CD4-positive, alpha-beta T cell treated with Interleukin-17A for 4 hours (primary cell): Measurements from ENCODE around the gene PPP2R2C.

Experiments used
- DNase-seq: peaks from one replicate; pipeline ENCODE4 v3.0.0-alpha.2; 2020; ENCODE audit warnings: mixed read lengths

The PPP2R2C gene

DNA sequence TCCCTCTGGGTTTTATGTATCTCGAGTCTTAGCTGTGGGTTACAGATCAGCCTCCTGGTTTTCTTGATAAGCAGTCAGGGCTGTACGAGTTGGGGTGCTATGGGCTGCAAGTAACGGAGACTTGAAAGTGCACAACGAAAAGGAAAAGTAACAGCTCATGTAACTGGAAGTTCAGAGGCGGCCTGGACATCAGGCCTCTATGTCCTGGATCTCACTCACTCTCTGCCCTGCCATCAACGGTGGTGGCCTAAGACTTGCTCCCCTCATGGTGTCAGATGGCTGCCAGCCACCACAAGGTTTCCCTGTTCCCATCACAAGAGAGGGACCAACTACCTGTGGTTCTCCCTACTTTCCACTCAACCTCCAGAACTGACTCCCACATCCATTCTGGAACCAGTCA, 4.8 kb downstream of the PPP2R2C start:
- DNase-seq = no peak

DNA sequence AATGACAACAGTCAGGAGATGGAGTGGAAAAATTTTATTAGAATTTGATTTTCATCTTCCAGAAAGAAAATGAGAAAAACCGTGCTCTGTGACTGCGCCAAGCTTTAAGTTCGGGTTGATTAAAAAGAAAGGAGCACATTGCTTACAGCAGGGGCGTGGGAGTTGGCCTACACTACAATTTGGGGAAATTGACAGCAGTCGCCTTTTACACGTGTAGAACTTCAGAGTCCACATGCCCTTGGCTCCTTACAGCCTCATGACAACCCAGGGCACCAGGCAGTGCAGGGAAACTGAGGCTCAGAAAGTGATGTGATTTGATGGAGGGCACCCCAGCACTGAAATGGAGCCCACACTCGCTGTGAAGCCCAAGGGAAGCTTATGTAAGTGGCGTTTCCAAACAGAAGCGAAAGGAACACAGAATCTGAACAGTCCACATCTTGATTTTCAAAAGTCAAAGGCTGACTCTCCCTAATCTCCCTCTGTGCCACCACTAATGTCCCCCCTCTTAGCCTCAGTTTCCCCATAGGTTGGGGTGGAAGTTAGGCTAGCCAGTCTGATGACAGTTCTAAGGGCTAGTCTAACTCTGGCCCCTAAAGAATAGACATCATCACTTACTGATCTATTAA, 5.5 kb downstream of the PPP2R2C start:
- DNase-seq = no peak

DNA sequence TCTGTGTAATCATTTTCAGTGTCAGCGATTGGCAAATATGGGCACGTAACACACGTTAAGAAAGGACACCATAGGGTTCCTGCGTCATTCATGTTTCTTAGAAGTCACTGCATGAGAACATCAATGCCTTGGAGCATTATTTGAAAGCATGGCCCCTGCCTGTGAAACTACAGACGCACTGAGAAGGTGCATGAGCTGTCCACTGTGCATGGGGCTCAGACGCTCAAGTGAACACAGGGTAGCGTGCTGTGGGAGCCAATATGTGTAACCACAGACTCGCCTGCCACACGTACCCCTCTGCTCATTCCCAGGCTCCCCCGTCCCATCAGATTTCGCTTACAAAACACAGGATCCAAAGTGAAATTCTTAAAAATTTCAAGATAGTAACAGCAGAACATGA, 6.5 kb downstream of the PPP2R2C start:
- DNase-seq = no peak

DNA sequence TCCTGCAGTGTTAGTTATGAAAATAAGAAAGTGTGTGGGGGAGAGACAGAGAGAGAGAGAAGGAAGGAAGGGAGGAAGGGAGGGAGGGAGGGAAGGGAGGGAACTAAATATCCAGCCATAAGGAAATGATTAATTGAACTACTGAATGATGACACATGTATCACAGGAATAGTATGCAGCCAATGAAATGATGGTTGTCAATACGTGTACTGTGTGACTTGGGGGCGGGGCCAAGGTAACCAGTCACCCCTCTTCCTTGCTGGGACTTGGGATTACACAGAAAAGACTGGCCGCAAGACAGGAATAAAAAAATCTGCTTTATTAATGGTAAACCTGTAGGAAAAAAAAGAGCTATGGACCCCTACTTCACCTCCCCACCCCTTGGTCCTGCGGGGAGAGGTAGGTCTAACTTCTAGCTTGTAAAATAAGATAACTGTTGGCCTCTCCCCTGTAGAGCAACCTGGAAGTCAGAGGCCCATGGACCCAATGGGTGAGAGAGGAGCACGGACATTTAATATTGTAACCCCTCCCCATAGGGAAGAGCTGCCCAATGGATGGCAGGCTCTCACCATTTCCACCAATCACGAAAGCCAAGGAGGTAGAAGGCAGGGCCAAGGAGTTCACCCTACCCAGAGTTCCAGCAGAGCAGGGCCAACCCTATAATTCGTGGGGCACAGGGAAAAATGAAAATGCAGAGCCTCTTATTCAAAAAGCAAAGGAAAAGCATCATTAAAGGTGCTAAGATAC, 7.4 kb downstream of the PPP2R2C start:
- no peak for DNase-seq

DNA sequence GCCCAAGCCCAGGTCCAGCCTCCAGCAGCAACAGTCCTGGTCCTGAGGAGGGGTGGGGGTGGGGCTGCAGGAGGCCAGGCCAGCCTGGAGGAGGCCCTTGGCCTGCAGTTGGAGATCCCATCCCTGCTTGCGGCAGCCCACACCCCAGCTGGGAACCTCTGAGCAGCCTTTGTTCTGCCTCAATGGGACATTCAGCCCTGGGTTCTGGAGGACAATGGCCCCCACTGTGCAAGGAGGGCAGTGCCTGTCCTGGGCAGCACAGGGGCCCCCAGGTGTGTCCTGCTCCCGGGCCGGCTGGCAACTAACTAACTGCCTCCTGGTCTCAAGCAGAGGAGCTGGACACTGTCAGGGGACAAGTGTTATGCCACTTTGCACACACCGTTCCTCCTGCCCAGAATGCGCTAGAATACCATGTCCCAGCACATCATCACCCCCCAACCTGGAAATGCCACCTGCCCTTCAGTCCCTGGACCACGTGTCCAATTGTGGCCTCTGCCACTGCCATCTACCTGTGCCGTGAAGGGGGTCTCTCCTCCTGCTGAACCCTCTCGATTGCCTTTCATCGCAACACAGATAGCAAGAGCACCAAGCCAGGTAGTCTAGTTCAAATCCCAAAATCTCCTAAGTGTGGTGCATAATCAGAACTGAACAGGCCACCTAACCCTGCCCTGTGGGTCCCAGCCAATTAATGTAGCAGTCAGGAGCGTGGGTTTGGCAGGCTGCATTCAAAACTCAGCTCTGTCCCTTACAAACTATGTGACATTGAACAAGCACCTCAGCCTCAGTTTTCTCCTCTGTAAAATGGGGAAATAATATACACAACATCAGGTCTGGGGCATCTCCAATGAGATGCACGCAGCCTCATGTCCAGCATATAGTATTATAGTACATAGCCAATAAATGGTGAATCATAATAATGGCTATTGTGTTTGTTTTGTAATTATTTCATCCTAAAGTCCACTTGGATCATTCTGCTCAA, 8.8 kb downstream of the PPP2R2C start:
- DNase-seq = no peak

DNA sequence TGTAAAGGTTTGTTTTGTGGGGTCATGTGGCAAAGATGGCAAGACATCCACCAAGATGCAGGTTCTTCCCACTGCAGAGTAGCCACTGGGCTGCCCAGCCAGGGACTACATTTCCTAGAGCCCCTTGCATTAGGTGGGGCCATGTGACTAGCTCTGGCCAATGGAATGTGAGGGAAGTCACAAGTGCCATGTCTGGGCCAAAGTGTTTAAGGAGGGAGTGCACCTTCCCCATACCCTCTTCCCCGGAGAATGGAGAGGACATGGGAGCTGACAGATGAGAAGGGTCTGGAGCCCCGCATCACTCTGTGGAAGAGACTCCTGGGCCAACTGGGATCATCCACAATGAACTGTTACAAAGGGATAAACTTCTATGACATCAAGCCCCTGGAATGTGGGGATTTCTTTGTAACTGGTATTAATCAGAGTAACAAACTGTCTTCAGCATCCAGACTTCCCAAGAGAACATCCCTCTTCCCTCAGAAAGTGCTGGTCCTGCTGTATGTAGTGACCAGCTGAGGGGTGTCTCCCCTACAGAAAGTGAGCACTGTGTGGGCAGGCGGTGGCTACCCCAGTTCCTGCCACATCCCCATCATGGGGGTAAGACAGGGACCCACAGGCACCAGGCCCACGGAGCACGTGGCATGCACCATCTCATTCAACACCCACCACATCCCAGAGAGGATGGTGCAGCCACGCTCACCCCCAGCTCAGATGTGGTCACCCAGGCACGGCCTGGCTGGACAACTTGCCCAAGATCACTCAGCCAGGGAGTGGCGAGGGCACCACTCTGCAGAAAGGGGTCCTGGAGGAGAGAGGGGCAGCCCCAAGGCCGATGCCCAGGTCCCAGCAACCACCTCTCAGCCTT, 10.9 kb downstream of the PPP2R2C start:
- no peak for DNase-seq

DNA sequence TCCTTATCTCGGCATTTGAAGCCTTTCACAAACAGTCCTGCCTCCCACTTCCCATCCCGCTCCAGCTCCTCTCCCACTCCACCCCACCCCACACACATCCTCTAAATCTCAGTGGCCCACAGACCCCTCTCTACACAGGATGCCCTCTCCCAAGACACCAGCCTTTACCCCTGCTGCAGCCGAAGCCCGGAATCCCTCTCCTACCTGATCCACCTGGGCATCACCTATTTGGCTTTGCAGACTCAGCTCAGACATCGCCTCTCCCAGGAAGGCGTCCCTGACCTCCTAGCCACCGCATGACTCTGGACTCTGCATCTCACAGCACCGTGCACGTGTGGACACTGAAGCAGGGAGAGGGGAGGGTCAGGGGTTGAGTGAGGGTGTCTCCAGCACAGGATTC, 11.5 kb downstream of the PPP2R2C start:
- DNase-seq = no peak

DNA sequence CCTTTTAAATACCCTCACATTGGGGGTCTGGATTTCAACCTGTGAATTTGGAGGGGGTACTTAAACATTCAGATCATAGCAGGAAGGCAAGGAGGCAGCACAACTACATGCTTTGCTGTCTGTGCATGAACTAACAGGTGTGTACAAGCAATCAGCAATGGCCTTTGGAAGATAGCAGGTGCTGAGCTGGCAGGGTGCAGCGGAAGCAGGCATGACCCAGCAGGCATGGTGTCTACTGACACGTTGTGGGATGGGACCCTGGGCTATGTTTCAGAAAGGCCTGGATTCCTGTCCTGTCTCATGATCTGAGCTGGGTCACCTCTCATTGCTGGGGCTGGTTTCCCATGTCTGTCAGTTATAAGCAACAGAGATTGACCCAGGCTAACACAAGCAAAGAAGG, 13.9 kb downstream of the PPP2R2C start:
- DNase-seq = no peak

DNA sequence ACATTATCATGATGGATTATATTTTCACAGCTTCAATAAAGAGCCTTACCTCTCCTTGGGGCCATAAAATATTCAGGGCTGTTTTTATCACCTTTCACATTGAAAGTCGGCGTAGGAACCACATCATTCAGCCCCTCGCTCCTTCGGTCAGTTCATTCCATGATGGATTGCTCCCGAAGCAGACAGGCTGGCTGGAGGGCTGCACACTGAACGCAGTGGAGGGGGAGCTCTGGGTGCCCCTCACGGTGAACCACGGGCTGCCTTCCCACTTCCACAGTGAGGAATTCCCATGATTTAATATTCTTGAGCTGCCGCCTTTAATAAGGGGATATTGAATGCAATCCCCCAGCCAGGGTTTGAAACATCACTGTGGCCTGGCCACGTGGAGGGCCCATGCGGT, 16.0 kb downstream of the PPP2R2C start:
- no peak for DNase-seq

DNA sequence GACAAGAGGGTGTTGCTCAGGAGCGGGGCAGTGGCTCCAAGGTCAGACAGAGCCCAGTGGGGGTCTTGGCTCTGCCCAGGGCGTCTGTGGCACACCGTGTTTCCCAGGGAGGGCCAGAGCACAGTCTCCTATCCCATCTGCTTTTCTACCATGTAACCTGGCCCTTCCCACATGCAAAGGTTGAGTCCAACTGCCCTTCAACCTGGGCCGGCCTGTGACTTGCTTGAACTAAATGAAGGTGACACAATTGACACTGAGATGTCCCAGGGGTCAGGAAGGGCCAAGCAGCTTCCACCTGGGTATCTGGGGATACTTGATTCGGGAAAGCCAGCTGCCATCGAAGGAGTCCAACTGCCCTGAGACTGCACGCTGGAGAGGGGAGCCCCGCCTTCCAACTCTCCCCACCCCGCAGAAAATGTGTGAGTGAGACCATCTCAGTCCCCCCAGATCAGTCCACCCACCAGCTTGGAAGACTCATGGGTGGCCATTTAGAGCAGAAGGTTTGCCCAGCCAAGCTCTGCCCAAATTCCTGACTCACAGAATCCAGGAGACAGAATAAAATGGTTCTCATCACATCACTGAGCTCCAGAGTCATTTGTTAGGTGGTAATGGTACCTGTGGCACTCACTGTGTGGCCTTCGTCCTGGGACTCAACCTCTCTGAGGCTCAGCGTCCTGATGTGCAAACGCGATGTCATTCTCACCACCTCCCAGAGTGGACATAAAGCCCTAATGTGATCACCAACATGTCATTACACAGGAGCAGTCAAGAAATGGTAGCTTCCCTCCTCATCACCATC, 18.1 kb downstream of the PPP2R2C start:
- DNase-seq = no peak

DNA sequence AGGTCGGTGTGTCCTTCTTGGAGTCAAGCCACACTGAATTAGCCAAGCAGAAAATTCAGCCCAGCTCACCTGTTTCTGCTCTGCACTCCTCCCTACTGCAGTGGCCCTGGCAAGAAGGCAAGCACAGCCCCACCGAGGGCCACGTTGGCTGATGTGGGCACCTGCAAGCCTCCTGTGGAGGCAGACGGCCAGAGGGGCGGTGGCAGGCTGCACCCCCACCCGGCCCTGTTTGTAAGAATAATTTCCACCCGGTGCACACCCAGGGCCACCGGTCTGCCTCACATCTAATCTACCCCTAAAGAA, 18.8 kb downstream of the PPP2R2C start:
- no peak for DNase-seq

DNA sequence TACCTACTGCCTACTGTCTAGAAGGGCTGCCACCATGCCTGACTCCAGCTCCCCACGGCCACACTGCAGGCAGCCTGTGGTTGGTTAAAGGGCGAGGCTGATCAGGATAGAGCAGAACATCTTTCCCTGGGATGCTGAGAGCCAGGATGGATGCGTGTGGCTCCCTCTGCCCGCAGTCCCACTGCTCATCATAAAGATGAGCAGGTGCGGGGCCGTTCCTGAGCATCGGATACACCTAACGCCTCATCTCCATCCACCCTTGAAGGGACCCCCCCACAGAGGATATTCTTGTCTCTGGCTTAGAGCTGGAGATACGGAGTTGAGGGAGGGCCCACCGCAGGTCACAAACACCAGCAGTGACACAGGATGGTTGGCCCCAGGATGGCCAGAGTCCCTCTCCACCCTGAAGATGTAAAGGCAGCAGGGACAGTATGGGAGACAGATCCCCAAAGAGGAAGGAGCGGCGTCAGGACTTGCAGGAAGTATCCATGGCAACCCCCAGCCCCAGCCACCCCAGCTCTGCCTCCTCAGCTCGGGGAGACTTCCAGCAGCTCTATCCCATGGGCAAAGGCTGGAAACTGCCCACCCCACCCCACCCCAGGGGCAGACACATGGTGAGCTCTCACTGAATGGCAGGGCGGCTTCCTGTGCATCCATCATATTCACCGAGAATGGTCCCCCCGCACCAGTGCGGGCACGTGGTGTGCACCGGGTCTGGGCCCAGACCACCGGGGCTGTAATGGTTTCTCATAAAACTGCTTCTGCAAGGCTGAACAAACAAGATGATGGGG, 19.3 kb downstream of the PPP2R2C start:
- no peak for DNase-seq

DNA sequence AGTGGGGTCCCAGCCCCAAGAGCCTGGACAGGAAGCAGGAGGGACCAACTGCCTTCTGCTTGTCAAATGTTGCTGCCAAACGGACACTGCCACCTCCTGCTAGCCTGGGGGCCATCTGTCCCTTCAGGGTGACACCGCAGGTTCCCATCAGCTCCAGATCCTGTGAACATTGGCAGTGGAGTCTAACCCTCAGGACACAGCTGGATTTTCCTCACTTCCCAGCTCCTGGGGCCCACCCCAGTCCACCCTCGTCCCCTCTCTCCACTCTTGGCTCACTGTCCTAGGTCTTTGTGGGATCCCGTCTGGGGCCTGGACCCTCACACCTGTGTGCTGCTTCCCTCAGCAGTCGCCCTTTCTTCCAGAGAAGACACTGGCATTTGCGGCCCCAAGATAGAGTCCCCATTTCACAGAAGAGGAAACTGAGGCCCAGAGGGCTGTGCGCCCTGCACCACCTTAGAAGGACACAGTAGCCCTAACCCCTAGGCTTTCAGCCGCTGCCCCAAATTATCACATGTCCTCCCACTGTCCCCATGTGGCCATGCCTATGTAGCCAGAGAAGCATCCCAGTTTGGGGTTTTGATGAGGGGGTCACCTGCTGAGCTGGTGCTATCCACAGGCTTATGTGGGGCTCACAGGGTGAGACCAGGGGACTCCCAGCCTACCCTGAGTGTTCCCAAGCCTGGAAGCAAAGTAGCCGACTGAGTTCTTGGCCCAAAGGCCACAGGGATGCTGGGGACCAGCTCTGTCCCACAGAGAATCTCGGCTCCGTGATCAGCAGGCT, 20.1 kb downstream of the PPP2R2C start:
- no peak for DNase-seq

DNA sequence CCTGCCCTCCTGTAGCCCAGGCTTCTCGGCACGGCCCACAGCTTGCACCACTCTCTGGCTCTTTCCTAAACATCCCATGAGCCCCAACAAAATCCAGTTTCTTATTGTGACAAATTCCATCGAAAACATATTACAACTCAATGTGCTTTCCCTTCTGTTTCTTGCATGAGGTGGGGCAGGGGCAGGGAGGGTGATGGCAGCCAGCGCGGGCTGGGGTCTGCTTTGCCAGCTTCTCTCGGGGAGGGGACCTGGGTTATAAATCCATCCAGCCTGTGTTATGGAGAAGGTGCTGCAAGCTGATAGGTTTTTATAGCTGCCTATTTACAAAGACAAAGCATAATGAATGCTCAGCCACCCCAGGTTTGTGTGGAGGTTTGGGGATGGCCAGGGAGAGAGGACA, 21.1 kb downstream of the PPP2R2C start:
- no peak for DNase-seq

DNA sequence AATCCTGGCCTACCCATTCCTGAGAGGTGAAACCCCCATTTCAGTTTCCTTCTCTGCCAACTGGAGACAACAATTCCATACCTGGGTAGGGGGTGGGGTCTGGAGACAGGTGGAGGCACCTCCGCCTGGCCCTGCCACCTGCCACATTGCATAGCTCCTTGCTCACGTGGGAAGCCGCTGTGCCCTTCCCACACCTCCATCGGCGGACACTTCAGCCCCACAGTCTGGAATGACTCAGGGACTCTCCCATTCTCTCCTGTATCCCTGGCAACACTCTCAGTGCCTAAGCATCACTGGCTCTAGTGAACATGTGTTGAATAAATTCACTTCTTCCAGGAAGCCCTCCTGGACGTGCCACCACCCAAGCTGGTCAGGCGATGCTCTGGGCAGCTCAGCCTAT, 21.7 kb downstream of the PPP2R2C start:
- DNase-seq = no peak

DNA sequence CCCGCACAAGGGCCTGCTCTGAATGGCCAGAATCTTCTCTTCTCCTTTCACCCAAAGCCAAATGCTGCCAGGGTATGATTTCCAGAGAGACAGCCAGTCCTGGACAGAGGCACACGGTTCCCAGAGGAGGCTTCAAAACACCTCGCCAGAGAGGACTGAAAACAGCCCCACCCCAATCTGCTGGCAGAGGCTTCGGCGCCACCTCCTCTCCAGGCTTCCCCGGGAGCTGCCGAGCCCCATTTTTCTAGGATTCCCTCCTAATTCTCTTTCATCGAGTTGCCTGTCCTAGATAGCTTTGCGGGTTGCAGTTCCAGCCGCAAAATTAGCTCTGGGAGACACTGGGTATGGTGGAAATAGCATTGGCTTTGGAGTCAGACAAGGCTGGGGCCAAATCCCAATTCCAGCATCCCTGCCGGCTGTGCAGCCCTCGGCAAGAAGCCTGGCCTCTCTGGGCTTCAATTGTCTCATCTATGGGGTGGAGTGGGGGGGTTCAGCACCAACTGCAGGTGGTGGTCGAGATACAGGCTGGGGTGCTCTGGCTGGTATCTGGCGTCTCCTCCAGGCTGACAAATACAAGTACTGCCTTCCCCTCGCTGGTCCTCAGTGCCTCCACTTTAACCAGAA, 22.6 kb downstream of the PPP2R2C start:
- DNase-seq = no peak

DNA sequence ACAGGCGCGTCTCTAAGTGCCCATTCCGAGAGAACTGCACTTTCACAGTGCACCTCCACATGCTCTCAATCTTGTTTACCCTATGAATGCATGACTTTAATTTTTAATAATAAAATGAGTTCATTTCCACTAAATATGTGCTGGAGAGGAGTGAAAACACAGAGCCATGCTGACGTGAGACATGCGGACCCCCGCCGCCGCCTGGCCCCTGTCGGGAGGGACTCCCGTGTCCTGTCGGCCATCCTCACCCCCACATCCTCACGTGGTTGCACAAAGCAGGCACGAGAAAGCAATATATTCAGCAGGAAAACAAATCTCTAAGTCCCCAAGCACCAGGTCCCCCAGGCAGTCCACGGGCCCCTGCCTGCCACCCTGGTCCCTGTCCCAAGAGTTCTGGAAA, 23.1 kb downstream of the PPP2R2C start:
- no peak for DNase-seq

DNA sequence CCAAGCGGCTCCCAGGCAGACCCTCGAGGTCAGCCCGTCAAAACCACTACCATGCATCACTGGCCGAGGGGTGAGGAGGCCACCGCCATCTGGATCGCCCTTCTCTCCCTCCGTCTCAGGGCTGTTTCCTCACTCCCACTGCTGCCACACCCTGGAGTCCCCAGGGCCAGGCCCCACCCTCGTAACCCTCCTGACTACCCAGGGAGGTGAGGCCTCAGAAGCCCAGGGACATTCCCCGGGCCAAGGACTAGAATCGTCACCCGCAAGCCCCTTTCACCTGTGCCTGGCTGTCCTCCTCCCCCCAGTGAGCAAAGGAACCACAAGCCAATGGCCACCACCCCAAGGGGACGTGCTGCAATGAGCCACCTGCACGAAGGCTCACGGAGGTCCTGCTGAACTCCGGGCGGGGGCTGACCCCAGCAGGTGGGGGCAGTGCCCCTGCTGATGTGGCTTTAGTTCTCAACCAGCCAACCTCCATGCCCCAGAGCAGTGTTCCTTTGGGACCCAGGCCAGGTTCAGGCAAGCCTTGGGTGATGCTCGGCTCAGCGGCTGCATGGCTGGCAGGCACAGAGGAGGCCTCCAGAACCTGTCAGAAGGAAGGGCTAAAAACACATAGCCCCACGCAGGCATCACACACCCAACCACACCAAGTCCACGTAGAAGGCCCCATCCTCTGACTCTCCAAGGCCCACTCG, 23.8 kb downstream of the PPP2R2C start:
- DNase-seq = no peak

DNA sequence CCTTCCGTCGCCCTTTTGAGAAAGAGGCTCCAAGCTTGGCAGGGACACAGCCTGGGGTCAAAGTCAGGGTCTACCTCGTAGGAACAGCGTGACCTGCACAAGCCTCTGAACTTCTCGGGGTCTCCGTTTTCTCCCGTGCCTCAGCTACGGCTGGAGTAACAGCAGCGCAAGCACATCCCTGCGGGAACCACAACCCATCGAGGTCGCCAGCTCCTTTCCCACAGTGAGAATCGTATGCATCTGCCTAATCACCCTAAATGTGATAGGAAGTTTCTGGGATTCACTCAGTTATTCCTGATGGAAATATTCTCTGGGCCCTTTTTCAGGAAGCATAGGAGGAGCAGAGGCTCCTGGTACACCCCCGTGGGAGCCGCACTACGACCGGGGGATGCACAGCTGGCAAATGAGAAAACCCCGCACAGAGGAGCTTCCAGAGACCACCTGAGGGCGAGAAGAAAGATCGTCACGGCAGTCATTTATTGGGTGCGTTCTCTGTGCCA, 24.7 kb downstream of the PPP2R2C start:
- no peak for DNase-seq
